ENCODE measurements around the gene PDGFB. TPM values are rescaled to one million over a fixed set of nuclear protein-coding genes. Genes with fewer than 3 reads are reported as not detected.
A peak's percentile ranks its signal among the peaks of the same experiment; 100 is the strongest.

The PDGFB gene
- total RNA-seq, 1 experiment from 2014 or later, result 8.3 TPM

DNA sequence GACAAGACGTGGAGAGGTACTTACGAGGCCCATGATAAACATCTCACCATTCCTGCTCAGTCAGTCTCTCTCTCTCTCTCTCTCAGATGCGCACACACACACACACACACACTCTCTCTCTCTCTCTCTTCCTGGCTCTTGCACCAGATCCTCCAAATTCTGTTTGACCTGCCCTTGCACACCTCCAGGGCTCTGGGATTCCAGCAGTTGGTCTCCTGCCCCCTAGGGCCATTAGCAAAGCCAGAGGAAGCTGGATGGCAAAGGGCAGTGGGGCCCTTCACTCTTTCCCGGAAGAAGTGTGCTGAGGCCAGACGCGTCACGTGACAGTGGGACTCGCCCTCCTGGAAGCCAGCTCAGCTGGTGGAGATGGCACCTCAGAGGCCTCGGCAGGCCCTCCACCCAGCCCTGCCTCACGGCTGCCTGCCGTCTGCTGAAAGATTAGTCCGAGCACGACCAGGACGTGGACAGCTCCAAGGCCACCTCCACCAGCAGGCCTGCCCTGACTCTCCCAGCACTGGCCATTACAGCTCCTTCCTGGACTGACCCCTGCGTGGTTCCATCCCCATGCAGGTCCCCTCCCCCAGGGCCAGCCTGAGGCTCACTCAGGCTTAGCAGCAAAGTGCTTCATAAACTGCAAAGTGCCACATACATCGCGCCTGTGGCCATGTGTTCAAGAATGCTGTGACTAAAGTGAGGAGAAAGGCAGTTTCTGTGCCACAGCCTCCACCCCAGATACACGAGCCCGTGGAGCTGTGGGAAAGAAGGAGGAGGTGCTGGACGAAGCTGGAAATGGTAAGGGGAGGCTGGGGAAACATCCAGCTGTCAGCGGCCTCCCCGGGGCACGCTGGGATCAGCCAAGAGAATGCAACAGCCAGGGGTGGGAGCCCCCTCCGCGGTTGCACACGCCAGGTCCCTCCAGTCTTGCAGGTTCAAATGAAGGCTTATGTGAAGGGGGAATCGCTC is 3.7 kb downstream of the PDGFB start:
- H3K27me3 Mint-ChIP-seq (ENCODE audit: insufficient read depth, unreplicated experiment), result no peaks in the 10 kb centered on the region
- Histone ChIP-seq H3K36me3 (ENCODE audit: control insufficient read depth, insufficient read depth, low read length) (no peaks in the 10 kb centered on the region; the same call in 1 of the 2 replicates), H3K27me3 (replicated peaks; ENCODE audit: control insufficient read depth, insufficient read depth, low read length) (no peaks in the 10 kb centered on the region), H3K9me3 (no peaks in the 10 kb centered on the region), H3K4me1 (peaks cover 20% of the 10 kb centered on the region), H3K4me3 (ENCODE audit: low read depth, low read length) (peak overlapping the region; percentile 93)
- peaks cover 30% of the 10 kb centered on the region for H3K4me1 Mint-ChIP-seq (ENCODE audit: low read depth, unreplicated experiment)
- intact Hi-C loops (cut with micrococcal nuclease; ENCODE audit: unreplicated experiment), result loop anchor here (1.0 kb wide), 2 partner anchors 27 to 67 kb away; no protein-coding TSS in a partner anchor
- CTCF ChIA-PET, result interaction anchor here (0.5 to 1.5 kb wide), 14 partner anchors 11 to 472 kb away, joined by 3 to 13 read pairs (median 4); partner anchors contain the start of genes ATF4, CBX7 and RPL3
- peak; percentile 94 to 96 for DNase-seq
- POLR2A ChIA-PET, result interaction anchor here (0.5 to 2.4 kb wide), 7 partner anchors 26 to 78 kb away, joined by 3 to 15 read pairs (median 7); partner anchors contain the start of gene RPL3
- peaks cover 24% of the 10 kb centered on the region for H3K36me3 Mint-ChIP-seq (ENCODE audit: insufficient read depth, unreplicated experiment)
- peak in 1 of 2 experiments; percentile 26 for TF ChIP-seq CTCF (IDR thresholded peaks at IDR 0.05; ENCODE audit: insufficient read depth in 1 of 2, low read depth in 1 of 2, low read length in 1 of 2, severe bottlenecking in 1 of 2, unreplicated experiment in 1 of 2)
- peak overlapping the region; percentile 84 for H3K27ac Mint-ChIP-seq (ENCODE audit: unreplicated experiment)
- TSS peak; percentile 23 for BruUV-seq (replicated peaks)
- peak overlapping the region; percentile 88 for H3K4me3 Mint-ChIP-seq (ENCODE audit: unreplicated experiment)
- no peaks in the 10 kb centered on the region for H3K9me3 Mint-ChIP-seq (ENCODE audit: unreplicated experiment)

GRCh38 chr22:39239561-39240423 is 5.0 kb downstream of the PDGFB start:
- Mint-ChIP-seq H3K4me3 (ENCODE audit: unreplicated experiment) (peak overlapping the region; percentile 88), H3K36me3 (ENCODE audit: insufficient read depth, unreplicated experiment) (peaks cover 24% of the 10 kb centered on the region), H3K4me1 (ENCODE audit: low read depth, unreplicated experiment) (peaks cover 24% of the 10 kb centered on the region), H3K27me3 (ENCODE audit: insufficient read depth, unreplicated experiment) (no peaks in the 10 kb centered on the region), H3K27ac (ENCODE audit: unreplicated experiment) (peak overlapping the region; percentile 84), H3K9me3 (ENCODE audit: unreplicated experiment) (no peaks in the 10 kb centered on the region)
- no TSS peak for BruUV-seq (replicated peaks)
- H3K36me3 ChIP-seq (ENCODE audit: control insufficient read depth, insufficient read depth, low read length), result no peaks in the 10 kb centered on the region
- intact Hi-C loops (cut with micrococcal nuclease; ENCODE audit: unreplicated experiment), result no loop called here
- peak overlapping the region; percentile 93 for H3K4me3 ChIP-seq (ENCODE audit: low read depth, low read length)
- DNase-seq, result no peak
- H3K9me3 ChIP-seq, result no peaks in the 10 kb centered on the region
- POLR2A ChIA-PET, result interaction anchor here (2.4 kb wide), 1 partner anchor 71 kb away, joined by 14 read pairs; no protein-coding TSS in a partner anchor
- peaks cover 20% of the 10 kb centered on the region for H3K4me1 ChIP-seq
- no peaks in the 10 kb centered on the region for H3K27me3 ChIP-seq (replicated peaks; ENCODE audit: control insufficient read depth, insufficient read depth, low read length)
- no peak for TF ChIP-seq CTCF (IDR thresholded peaks at IDR 0.05; ENCODE audit: insufficient read depth in 1 of 2, low read depth in 1 of 2, low read length in 1 of 2, severe bottlenecking in 1 of 2, unreplicated experiment in 1 of 2)
- CTCF ChIA-PET, result interaction anchor here (0.6 kb wide), 1 partner anchor 44 kb away, joined by 4 read pairs; no protein-coding TSS in a partner anchor

Measured in Caco-2 (cell line).